ENCODE results near the gene GOLGA5. TPM values are rescaled to one million over a fixed set of nuclear protein-coding genes. Genes with fewer than 3 reads are reported as not detected.

Gene GOLGA5
- total and polyA plus RNA-seq, 2 of the 8 experiments (the other 6 are each of a cell fraction or from before 2014, with no cell fraction given) = 13.0 to 25.4 TPM

- Histone ChIP-seq H2AK5ac (ENCODE audit: low read depth, low read length) (no peak overlapping the region), H2BK20ac (ENCODE audit: low read length) (no peak overlapping the region), H2BK120ac (replicated peaks; ENCODE audit: low read depth, low read length) (no peak overlapping the region), H3K23me2 (ENCODE audit: low read depth, low read length) (no peaks in the 10 kb centered on the region), H3K14ac (ENCODE audit: insufficient read length) (no peak overlapping the region), H2BK12ac (ENCODE audit: low read depth, low read length) (no peak overlapping the region), H3K27ac (ENCODE audit: low read depth, low read length) (no peak overlapping the region), H3K79me2 (ENCODE audit: control insufficient read depth in 1 of 2, insufficient read depth in 2 of 2, low read length in 2 of 2) (peaks cover 0 to 51% of the 10 kb centered on the region in 2 experiments; a peak in 2 of 4 replicates), H3K4me1 (replicated peaks in 1 of 4; ENCODE audit: control insufficient read depth in 3 of 4, insufficient read depth in 4 of 4, low read length in 3 of 4) (no peaks in the 10 kb centered on the region), H3K18ac (ENCODE audit: extremely low read depth, low read length) (no peak overlapping the region), H3K79me1 (ENCODE audit: low read depth, low read length) (no peaks in the 10 kb centered on the region), H3K9ac (replicated peaks in 1 of 4; ENCODE audit: extremely low read depth in 1 of 4, low read depth in 3 of 4, low read length in 3 of 4) (no peak overlapping the region), H3K23ac (ENCODE audit: insufficient read length) (no peak overlapping the region), H3K4me3 (ENCODE audit: extremely low read depth in 1 of 4, insufficient read depth in 2 of 4, low read depth in 3 of 4, low read length in 4 of 4) (no peak overlapping the region), H3K36me3 (ENCODE audit: control insufficient read depth in 2 of 4, insufficient read depth in 4 of 4, low read length in 3 of 4) (peaks cover 3 to 18% (median 12%) of the 10 kb centered on the region in 4 experiments; a peak in 7 of 8 replicates), H4K5ac (ENCODE audit: insufficient read length, low read depth, low read length) (no peak overlapping the region), H4K8ac (ENCODE audit: extremely low read depth, insufficient read depth, low read length) (no peak overlapping the region), H3K27me3 (replicated peaks in 1 of 4; ENCODE audit: control insufficient read depth in 3 of 4, extremely low read depth in 1 of 4, insufficient read depth in 3 of 4, low read length in 3 of 4) (no peaks in the 10 kb centered on the region), H2BK5ac (ENCODE audit: low read depth, low read length) (no peak overlapping the region), H3K4me2 (ENCODE audit: insufficient read depth in 1 of 2, low read depth in 2 of 2, low read length in 2 of 2) (no peak overlapping the region), H3K4ac (replicated peaks; ENCODE audit: insufficient read length, low read depth, low read length) (no peak overlapping the region), H3K56ac (replicated peaks; ENCODE audit: insufficient read length, low read depth, low read length) (no peak overlapping the region), H2BK15ac (ENCODE audit: low read length) (no peak overlapping the region), H3K9me3 (ENCODE audit: insufficient read depth in 2 of 2, low read depth in 1 of 2, low read length in 1 of 2) (no peaks in the 10 kb centered on the region), H4K20me1 (replicated peaks in 1 of 2; ENCODE audit: control insufficient read depth in 1 of 2, insufficient read depth in 2 of 2, low read length in 2 of 2) (peaks cover 2 to 4% of the 10 kb centered on the region in 2 experiments), H4K91ac (replicated peaks; ENCODE audit: insufficient read length, low read length) (no peak overlapping the region), H2AFZ (ENCODE audit: low read length) (no peak overlapping the region)
- POLR2A ChIA-PET (ENCODE audit: partially characterized antibody) = no interaction called here
- CTCF ChIA-PET (ENCODE audit: partially characterized antibody) = interaction anchor here (0.8 to 1.7 kb wide), 4 partner anchors 10 to 85 kb away, joined by 3 to 4 read pairs (median 3); no protein-coding TSS in a partner anchor
- no peak for DNase-seq (ENCODE audit: low read depth in 1 of 2, low spot score in 2 of 2)
- FAIRE-seq = no peak
- WGBS, 2 experiments (ENCODE audit: extremely low coverage in 1 of 2, insufficient coverage in 1 of 2, insufficient read length in 1 of 2, insufficient replicate concordance in 2 of 2, low coverage in 1 of 2, low lambda C conversion rate in 2 of 2, missing lambda C conversion rate in 1 of 2) = 86% methylated on average over 3 of the region's 3 CpGs; no CpG with 5 or more reads in 1 of the 2 experiments
- TF ChIP-seq CHD2 (IDR thresholded peaks at IDR 0.05; ENCODE audit: low read length) = no peak
Observed at GRCh38 chr14:92800525-92800924, 6.4 kb downstream of the GOLGA5 start.
